GM19043 (cell line): ENCODE measurements around the gene PHACTR3.

ENCODE experiments used
- ATAC-seq: cut with Tn5 transposase; IDR thresholded peaks from one replicate; pipeline ENCODE4 v1.9.1; 2021; ENCODE audit warnings: low read depth; ENCODE audit not compliant: unreplicated experiment

PHACTR3 gene

DNA sequence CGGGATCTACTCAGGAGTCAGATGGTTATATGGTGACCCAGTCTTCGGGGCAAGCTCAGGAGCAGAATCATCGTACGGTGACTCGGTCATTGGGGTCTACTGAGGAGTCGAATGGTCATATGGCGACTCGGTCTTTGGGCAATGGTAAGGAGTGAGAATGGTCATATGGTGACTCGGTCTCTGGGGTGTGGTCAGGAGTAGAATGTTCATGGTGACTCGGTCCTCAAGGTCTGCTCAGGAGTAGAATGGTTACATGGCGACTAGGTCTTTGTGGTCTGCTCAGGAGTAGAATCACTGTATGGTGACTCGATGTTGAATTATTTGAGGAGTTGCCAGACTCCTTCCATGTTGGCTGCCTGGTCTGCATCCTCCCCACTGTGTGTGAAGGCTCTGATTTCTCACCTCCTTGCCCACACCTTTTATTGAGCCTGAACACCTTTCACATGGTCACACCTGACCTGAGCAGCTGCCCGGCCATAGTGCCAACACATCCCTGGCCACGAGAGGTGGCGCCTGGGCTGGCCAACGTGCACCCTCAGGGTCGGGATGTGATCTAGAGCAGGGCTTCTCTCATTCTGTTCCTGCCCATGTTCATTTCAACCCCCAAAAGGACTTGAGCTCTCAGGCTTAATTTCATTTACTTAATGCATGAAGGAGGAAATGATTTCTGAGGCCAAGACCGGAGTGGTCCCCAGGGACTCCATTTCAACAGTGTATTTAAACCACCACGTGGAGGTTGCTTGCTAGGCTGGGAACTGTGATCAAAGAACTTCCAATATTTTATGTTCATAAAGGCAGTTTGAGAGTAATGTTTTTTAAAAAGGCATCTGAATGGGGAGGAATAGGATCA, 119.5 kb downstream of the PHACTR3 start:
- ATAC-seq = no peak

GRCh38 chr20:59724457-59725366, 120.4 kb downstream of the PHACTR3 start:
- ATAC-seq = no peak

- no peak for ATAC-seq
These were observed 121.3 kb downstream of the PHACTR3 start for GRCh38 chr20:59725476-59726280.

- ATAC-seq = no peak
These were observed 121.9 kb downstream of the PHACTR3 start for GRCh38 chr20:59726281-59726595.

DNA sequence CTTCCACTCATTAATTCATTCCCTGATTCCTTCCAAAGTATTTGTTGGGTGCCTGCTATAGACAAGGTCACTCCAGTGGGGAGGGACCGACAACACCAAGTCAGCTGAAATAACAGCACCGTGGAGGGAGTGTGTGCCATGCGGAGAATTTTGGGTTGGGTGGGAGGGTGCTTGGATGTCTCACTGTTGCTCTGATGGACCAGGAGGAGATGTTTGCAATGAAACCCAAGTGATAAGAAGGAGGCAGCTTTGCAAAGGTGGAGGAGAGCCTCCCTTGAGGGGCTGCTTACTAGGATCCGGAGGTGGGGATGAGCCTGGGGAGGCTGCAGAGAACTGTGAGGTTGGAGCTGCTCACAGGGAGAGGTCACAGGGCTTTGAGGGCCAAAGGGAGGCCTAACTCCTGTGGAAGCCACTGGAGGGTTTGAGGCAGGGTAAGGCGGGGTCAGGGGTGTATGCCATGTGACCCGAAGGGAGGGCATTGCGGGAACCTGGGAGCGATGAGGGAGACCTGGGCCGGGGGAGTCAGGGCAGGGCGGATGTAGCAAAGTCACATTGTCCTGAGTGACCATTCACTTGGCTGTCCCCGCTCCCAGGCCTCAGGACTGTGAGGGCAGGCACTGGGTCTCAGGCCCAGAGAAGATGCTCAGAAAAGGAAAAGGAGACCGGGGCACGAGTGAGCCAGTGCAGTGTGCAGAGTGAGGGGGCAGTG, 124.5 kb downstream of the PHACTR3 start:
- ATAC-seq = no peak

- ATAC-seq = no peak
These were observed 125.2 kb downstream of the PHACTR3 start for GRCh38 chr20:59729506-59729905.

GRCh38 chr20:59730722-59731121, 126.4 kb downstream of the PHACTR3 start:
- no peak for ATAC-seq

- no peak for ATAC-seq
These were observed 127.0 kb downstream of the PHACTR3 start for GRCh38 chr20:59731376-59731775.

GRCh38 chr20:59733351-59733750, 129.0 kb downstream of the PHACTR3 start:
- no peak for ATAC-seq

- ATAC-seq = no peak
These were observed 131.1 kb downstream of the PHACTR3 start for GRCh38 chr20:59735486-59735885.

DNA sequence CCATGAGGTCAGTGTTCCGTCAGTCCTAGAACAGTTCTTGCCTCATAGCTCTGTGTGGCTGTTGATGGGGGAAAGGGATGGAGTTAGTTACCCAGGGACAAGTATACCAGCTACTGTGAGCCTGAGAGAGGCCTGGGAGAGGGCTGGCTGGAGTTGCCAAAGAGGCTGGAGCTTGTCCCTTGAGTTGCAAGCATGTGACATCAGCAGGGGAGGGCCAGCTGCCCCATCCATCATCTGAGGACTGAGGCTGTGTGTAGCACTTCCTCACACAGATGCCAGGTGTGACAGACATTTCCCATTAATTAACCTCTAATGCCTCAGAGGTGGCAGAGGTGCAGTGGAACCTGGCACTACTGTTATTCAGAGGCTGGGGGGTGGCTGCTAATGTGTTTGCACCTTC, 131.6 kb downstream of the PHACTR3 start:
- no peak for ATAC-seq

- no peak for ATAC-seq
These were observed 132.0 kb downstream of the PHACTR3 start for GRCh38 chr20:59736366-59736765.

- ATAC-seq = no peak
These were observed 132.8 kb downstream of the PHACTR3 start for GRCh38 chr20:59737073-59737666.

DNA sequence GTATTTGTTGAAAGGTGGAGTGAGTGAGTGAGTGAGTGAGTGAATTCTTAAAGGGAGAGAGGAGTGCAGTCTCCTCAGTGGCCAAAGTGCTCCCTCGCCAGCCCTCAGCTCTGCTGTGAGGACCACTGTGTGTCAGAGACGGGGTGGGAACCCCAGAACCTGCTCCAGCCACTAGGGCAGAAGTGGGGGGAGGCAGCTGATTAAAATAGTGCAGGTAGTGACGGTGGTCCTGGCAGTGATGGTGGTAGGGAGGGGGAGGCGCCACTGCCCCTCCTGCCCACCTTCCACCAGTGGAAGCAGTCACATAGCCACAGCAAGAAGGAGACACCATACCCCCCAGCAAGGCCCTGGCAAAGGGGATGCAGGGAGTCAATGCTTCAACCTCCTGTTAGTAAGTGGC, 133.5 kb downstream of the PHACTR3 start:
- ATAC-seq = no peak

DNA sequence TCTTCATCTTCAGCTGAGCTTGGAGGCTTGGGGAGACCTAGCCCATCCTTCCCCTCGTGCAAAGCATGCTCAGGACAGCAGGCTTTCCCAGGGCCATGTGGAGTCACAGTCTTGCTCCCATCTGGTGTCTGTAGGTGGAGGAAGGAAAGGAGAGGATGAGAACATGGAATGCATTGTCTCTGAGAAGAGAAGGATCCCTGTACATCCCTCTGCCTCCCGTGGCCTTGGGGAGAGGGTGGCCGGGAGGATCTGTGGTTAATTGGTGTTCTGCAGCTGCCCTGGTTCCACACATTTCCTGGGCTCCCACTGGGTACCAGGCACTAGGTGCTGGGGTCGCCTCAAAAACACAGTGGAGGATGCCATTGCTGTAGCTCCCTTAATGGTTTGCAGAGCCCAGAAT, 134.5 kb downstream of the PHACTR3 start:
- no peak for ATAC-seq

- no peak for ATAC-seq
These were observed 136.3 kb downstream of the PHACTR3 start for GRCh38 chr20:59740621-59741020.

DNA sequence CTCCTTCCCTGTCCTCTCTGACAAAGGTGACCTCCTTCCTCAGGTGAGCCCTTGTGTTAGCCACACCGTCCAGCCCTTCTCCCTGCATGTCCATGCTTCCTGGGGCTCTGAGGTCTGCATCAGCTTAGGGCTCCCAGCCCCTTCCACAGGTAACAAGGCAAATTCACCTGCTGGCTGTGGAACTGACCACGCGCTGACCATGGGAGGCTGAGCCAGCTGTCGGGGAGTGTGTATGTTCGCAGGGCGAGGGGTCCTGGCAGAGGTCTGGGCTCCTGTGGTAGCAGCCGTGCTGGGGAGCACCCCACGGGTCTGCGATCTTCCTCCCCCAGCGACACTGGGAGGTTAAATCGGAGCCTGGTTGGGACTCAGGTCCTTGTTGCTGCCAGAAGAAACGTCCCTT, 136.7 kb downstream of the PHACTR3 start:
- ATAC-seq = no peak

DNA sequence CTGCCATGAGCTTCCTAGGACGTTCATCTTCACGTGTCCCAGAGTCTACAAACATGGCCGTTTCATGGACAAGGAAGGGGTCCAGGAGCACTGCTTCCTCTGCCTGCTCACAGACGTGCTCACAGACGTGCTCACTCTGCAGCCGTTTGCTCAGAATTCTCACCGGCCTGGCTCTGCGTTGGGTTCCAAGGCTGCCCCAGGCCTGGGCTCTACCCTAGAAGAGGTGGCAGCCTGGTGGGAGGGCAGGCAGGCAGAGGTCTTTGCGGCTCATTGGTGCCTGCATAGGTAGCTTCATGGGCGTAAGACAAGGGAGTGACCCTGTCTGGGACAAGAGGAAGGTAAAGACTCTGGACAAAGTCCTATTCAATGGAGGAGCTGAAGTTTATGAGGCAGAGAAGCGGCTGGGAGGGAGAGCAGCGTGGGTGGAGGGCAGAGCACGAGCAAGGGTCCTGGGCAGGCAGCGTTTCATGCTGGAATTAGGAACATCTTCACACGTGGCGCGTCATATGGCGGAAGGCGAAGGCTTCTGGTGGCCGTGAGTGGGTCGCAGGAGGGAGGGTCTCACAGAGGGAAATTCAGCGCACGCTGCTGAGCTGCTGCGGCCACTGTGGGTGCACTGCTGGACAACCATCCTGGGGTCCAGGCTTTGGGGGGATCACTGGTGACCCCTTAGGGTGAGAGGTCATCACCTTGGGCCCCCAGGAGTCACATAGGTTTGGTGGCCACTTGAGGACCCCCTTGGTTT, 138.2 kb downstream of the PHACTR3 start:
- ATAC-seq = no peak

- ATAC-seq = no peak
These were observed 139.0 kb downstream of the PHACTR3 start for GRCh38 chr20:59743308-59743707.
